Cardiac muscle cell (in vitro differentiated cells and primary cell): Measurements from ENCODE around the gene GARS1. TPM values are rescaled to one million over a fixed set of nuclear protein-coding genes. Genes with fewer than 3 reads are reported as not detected.

ENCODE experiments used
- DNase-seq, 2 donors: peaks; one replicate each; pipeline versions ENCODE4 v3.0.0 to v3.0.0-alpha.2; 2010 to 2017; ENCODE audit warnings: low read depth in 1 of 2, low spot score in 1 of 2
- H3K27ac ChIP-seq: fragments of 200-600 bp; sonication (generic); 2 replicates; pipeline ENCODE4 v1.5.1; 2016
- H3K27me3 ChIP-seq: fragments of 200-600 bp; sonication (generic); 2 replicates; pipeline ENCODE4 v1.6.0; 2016; ENCODE audit warnings: control low read depth
- H3K36me3 ChIP-seq: fragments of 200-600 bp; sonication (generic); 2 replicates; pipeline ENCODE4 v1.5.1; 2016; ENCODE audit warnings: control low read depth
- H3K4me1 ChIP-seq: fragments of 200-600 bp; sonication (generic); 2 replicates; pipeline ENCODE4 v1.8.1; 2017; ENCODE audit warnings: low read depth, mild to moderate bottlenecking, mixed run types
- H3K4me3 ChIP-seq: fragments of 200-600 bp; sonication (generic); 2 replicates; pipeline ENCODE4 v1.5.1; 2016; ENCODE audit warnings: mild to moderate bottlenecking
- H3K9me3 ChIP-seq: fragments of 200-600 bp; sonication (generic); 2 replicates; pipeline ENCODE4 v1.5.1; 2017; ENCODE audit warnings: low read depth, mild to moderate bottlenecking, control low read depth
- polyA plus RNA-seq: library from polyadenylated mRNA; unstranded; fragments of >200 nt; fragmentation: Nextera tagmentation; extraction: Ambion mirVana; gene quantifications from 2 replicates; pipeline ENCODE4 v1.2.1, GENCODE V29; 2016
- total RNA-seq: library from RNA; depleted of rRNA; stranded (reverse); fragments of >200 nt; gene quantifications from 2 replicates; pipeline ENCODE4 v1.2.3, GENCODE V29; 2016
- TF ChIP-seq, protein P1 (sequence below): IDR thresholded peaks from 2 replicates; pipeline ENCODE4 v1.5.1; 2012; ENCODE audit warnings: low read depth, mild to moderate bottlenecking, low read length

The GARS1 gene
- total and polyA plus RNA-seq, 2 experiments from 2014 or later, result 77.3 to 82.9 TPM

DNA sequence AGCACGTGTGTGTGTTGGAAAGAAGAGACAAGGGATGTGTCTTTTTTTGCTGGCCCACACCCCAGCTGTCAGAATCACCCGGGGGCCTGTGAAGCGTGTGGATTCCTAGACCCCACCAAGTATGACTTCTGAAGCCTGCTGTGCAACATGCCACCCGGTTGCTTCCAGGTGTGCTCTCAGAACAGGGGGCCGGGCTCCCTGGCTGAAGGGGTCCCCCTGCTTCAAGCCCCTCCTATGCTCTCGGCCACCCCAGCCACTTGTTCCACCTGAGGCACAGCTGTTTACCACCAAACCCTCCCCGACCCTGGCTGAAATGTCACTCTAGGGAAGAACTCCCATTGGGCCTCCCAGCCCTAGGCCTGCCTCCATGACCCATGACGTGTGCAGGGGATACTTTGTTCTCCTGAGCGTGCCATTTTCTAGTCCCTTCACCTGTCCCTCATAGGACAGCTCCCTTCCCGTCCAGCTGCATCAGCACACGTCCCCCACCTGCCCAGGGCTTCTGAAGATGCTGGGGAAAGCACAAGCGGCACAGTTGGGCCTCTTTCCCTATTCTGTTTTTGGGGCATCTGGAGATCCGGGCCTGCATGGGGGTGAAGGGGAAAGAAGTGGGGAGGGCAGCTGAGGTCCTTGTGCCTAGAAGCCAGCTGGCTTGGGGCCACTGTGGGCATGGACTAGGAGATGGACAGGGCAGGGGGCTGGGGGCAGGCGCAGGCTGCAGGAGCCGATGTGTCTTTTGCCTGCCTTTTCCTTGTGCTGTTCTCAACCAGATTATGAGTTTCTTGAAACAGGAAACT lies 54.3 kb downstream of the GARS1 start:
- Histone ChIP-seq H3K36me3 (no peaks in the 10 kb centered on the region), H3K27me3 (no peaks in the 10 kb centered on the region), H3K9me3 (no peaks in the 10 kb centered on the region), H3K27ac (no peak overlapping the region), H3K4me3 (no peak overlapping the region), H3K4me1 (no peaks in the 10 kb centered on the region)
- no peak for DNase-seq
- TF ChIP-seq, protein P1, sequence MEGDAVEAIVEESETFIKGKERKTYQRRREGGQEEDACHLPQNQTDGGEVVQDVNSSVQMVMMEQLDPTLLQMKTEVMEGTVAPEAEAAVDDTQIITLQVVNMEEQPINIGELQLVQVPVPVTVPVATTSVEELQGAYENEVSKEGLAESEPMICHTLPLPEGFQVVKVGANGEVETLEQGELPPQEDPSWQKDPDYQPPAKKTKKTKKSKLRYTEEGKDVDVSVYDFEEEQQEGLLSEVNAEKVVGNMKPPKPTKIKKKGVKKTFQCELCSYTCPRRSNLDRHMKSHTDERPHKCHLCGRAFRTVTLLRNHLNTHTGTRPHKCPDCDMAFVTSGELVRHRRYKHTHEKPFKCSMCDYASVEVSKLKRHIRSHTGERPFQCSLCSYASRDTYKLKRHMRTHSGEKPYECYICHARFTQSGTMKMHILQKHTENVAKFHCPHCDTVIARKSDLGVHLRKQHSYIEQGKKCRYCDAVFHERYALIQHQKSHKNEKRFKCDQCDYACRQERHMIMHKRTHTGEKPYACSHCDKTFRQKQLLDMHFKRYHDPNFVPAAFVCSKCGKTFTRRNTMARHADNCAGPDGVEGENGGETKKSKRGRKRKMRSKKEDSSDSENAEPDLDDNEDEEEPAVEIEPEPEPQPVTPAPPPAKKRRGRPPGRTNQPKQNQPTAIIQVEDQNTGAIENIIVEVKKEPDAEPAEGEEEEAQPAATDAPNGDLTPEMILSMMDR, result no peak

DNA sequence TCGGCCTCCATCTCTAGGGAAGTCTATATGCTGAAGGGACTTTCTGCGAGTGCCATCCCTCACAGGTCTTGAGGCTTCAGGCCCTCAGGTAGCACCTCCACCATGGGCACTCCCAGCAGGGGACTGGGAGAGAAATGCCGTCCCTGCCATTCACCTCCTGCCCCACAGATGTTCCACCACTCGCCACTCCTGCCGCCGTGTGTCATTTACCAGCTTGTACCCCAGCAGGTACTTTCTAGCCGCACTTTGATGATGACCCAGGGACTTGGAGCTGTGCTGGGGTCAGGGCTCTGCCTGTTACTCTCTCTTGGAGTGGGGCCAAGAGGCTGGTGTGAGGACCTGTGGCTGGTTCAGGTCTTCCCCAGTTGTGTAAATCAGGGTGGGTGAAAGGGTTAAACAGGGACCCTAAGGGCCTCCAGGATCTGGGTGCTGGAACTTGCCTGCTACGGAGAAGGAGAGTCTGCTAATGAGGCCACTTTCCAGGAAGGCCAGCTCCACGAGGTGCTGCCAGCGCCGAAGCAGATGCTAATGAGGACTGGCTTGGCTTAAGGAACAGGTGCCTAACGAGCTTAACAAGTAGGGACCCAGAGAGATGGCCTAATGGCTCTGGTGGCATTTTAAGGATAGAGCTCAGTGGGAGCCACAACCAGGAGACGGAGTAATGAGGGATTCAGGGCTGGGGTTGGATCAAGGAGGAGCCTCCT lies 55.2 kb downstream of the GARS1 start:
- no peaks in the 10 kb centered on the region for H3K27me3 ChIP-seq
- no peaks in the 10 kb centered on the region for H3K36me3 ChIP-seq
- TF ChIP-seq, protein P1, result no peak
- no peak overlapping the region for H3K4me3 ChIP-seq
- no peak overlapping the region for H3K27ac ChIP-seq
- no peak for DNase-seq
- no peaks in the 10 kb centered on the region for H3K9me3 ChIP-seq
- no peaks in the 10 kb centered on the region for H3K4me1 ChIP-seq

DNA sequence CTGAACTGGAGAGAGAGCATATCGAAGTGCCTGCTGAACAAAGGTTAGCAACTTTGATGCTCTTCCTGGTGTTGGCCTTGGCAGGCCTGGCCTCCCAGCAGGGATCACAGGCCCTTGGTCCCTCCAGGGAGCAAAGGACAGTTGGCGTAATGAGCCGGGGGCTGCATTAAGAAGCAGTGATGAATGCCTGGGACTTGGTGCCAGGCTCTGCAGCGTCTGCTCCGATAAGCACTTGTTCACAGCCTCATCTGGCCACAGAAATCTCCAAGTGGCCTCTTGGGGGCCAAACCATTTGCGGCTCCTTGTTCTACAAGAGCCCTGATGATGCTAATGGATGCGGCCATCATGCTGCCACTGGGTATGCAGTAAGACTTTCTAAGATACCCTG lies 55.7 kb downstream of the GARS1 start:
- no peaks in the 10 kb centered on the region for H3K27me3 ChIP-seq
- no peaks in the 10 kb centered on the region for H3K36me3 ChIP-seq
- H3K4me1 ChIP-seq, result no peaks in the 10 kb centered on the region
- H3K4me3 ChIP-seq, result no peak overlapping the region
- TF ChIP-seq, protein P1, result no peak
- DNase-seq, result peak in 1 of 2 donors; percentile 13
- H3K9me3 ChIP-seq, result no peaks in the 10 kb centered on the region
- no peak overlapping the region for H3K27ac ChIP-seq

DNA sequence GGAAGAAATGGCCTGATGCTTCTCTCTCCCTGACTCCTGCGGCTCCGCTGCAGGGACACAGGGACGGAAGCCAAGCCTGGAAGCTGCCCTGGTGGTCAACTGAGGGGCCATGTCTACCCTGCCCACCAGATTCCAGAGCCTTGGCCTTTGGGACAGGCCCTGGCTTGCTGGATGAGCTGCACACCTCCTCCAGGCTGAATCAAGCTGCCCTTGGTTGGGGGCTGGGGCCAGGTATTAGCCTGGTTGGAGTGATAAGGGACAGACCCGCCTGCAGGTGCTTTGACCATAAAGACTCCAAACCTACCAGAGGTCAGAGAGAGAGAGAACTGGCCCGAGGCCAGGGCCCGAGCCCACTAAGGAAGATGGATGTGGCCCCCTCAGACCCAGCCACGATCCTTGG lies 57.5 kb downstream of the GARS1 start:
- Histone ChIP-seq H3K4me1 (no peaks in the 10 kb centered on the region), H3K4me3 (no peak overlapping the region), H3K9me3 (no peaks in the 10 kb centered on the region), H3K27ac (no peak overlapping the region), H3K36me3 (no peaks in the 10 kb centered on the region), H3K27me3 (no peaks in the 10 kb centered on the region)
- DNase-seq, result no peak
- TF ChIP-seq, protein P1, result no peak

DNA sequence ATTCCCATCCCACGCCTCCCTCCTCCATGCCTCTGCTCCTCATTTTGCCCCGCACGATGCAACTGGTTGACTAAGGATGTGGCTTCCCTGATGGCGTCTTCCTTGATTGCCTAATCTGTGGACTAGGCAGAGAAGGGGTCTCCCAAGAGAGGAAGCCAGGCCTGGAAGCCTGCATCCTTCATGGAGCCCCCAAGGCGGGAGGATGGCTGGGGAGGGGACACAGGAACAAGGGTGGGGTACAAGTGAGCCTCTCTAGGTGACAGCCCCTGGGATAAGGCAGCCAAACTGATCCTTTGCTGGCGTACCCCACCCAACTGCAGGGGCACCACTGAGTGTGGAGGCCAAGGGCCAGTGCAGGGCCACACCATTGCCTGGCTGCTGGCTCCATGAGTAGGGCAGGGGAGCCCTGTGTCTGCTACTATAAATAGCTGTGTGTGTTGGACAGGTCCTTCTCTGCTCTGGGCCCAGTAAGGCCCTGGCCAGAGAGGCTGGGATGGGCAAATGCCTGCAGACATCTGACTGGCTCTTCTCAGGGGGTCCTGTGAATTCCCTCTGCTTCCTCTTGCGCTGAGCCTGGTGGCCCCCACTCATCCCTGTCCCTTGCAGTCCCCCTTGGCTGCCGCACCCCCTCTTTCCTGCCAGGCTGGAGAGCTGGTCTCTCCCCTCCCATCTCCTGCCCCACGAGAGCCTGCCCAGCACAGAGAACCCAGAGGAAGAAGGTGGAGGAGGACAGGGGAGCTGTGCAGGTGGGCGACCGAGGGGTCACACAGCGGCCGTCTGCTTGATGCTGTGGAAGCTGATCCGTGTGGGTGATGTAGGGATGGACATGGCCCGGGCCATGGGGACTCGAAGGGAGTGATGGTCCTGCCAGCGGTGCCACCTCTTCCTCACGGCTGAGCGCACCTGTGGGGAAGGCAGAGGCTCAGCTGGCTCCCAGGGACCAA lies 58.3 kb downstream of the GARS1 start:
- Histone ChIP-seq H3K4me3 (no peak overlapping the region), H3K27ac (no peak overlapping the region), H3K27me3 (no peaks in the 10 kb centered on the region), H3K4me1 (no peaks in the 10 kb centered on the region), H3K36me3 (no peaks in the 10 kb centered on the region), H3K9me3 (no peaks in the 10 kb centered on the region)
- TF ChIP-seq, protein P1, result no peak
- peak in 1 of 2 donors; percentile 32 for DNase-seq
